PC-9 (cell line): ENCODE data around the gene GRIFIN. TPM values are rescaled to one million over a fixed set of nuclear protein-coding genes. Genes with fewer than 3 reads are reported as not detected.

ENCODE experiments used
- BruUV-seq: library from RNA; stranded (reverse); fragments of 400-500 nt; replicated peaks from 2 replicates; lab custom pipeline; 2021; lab: Mats Ljungman, UMichigan
- CTCF ChIA-PET: fragments of 300-600 bp; sonication (Branson Sonifier 250); formaldehyde crosslinking; loops from one replicate; lab custom pipeline; 2022; ENCODE audit warnings: antibody characterized with exemption; lab: Charles Lee
- POLR2A ChIA-PET: fragments of 300-600 bp; sonication (Branson Sonifier 250); formaldehyde crosslinking; loops from one replicate; lab custom pipeline; 2022; ENCODE audit warnings: antibody characterized with exemption; ENCODE audit not compliant: unreplicated experiment; lab: Charles Lee
- DNase-seq, 2 experiments: peaks; one replicate each; pipeline versions ENCODE4 v3.0.0 to v3.0.0-alpha.2; 2015 to 2022; ENCODE audit warnings: mixed read lengths in 1 of 2
- H2AFZ ChIP-seq: fragments of 200-600 bp; sonication (generic); 2 replicates; pipeline ENCODE4 v1.8.1; 2017; ENCODE audit warnings: antibody characterized with exemption
- H3F3A ChIP-seq: fragments of 200-600 bp; sonication (generic); 2 replicates; pipeline ENCODE4 v1.8.1; 2017; ENCODE audit warnings: antibody characterized with exemption, mild to moderate bottlenecking, low read depth; ENCODE audit not compliant: insufficient read depth
- H3K27ac ChIP-seq: fragments of 200-600 bp; sonication (generic); 2 replicates; pipeline ENCODE4 v1.6.1; 2016; ENCODE audit warnings: mixed run types
- H3K27me3 ChIP-seq: fragments of 200-600 bp; sonication (generic); 2 replicates; pipeline ENCODE4 v1.6.1; 2016; ENCODE audit warnings: low read depth, mixed run types; ENCODE audit not compliant: insufficient read depth
- H3K36me3 ChIP-seq: fragments of 200-600 bp; sonication (generic); 2 replicates; pipeline ENCODE4 v1.6.1; 2016; ENCODE audit warnings: low read depth, mixed run types
- H3K4me1 ChIP-seq: fragments of 200-600 bp; sonication (generic); replicated peaks from 2 replicates; pipeline ENCODE4 v1.6.1; 2016; ENCODE audit warnings: mixed run types; ENCODE audit not compliant: insufficient read depth
- H3K4me2 ChIP-seq: fragments of 200-600 bp; sonication (generic); 2 replicates; pipeline ENCODE4 v1.6.1; 2017; ENCODE audit warnings: mixed run types
- H3K4me3 ChIP-seq: fragments of 200-600 bp; sonication (generic); 2 replicates; pipeline ENCODE4 v1.6.1; 2016; ENCODE audit warnings: mixed run types
- H3K79me2 ChIP-seq: fragments of 200-600 bp; sonication (generic); 2 replicates; pipeline ENCODE4 v1.6.1; 2017; ENCODE audit warnings: low read depth, mixed run types
- H3K9me2 ChIP-seq: fragments of 200-600 bp; sonication (generic); 2 replicates; pipeline ENCODE4 v1.8.1; 2017; ENCODE audit warnings: mild to moderate bottlenecking; ENCODE audit not compliant: insufficient read depth
- H3K9me3 ChIP-seq: fragments of 200-600 bp; sonication (generic); 2 replicates; pipeline ENCODE4 v1.8.1; 2016; ENCODE audit warnings: low read depth; ENCODE audit not compliant: insufficient read depth
- H4K20me1 ChIP-seq: fragments of 200-600 bp; sonication (generic); 2 replicates; pipeline ENCODE4 v1.8.1; 2017; ENCODE audit not compliant: insufficient read depth
- EZH2 ChIP-seq: fragments of 200-600 bp; sonication (generic); IDR thresholded peaks from 2 replicates; pipeline ENCODE4 v1.8.0; 2017; ENCODE audit warnings: antibody characterized with exemption, low read depth
- intact Hi-C: fragments of 100-400 bp; cut with micrococcal nuclease; formaldehyde crosslinking; loops from one replicate; pipeline ENCODE4 v1.10.0; 2022; ENCODE audit not compliant: unreplicated experiment
- total RNA-seq: library from RNA; stranded (reverse); gene quantifications from 2 replicates; pipeline ENCODE4 v1.2.3, GENCODE V29; 2021
- TF ChIP-seq, protein P1 (sequence below): fragments of 200-600 bp; sonication (generic); conservative IDR thresholded peaks from 2 replicates; pipeline ENCODE4 v1.6.1; 2017; ENCODE audit warnings: mixed run types, antibody characterized with exemption, mild to moderate bottlenecking, moderate library complexity

The GRIFIN gene
- total RNA-seq, 1 experiment from 2014 or later = not detected

DNA sequence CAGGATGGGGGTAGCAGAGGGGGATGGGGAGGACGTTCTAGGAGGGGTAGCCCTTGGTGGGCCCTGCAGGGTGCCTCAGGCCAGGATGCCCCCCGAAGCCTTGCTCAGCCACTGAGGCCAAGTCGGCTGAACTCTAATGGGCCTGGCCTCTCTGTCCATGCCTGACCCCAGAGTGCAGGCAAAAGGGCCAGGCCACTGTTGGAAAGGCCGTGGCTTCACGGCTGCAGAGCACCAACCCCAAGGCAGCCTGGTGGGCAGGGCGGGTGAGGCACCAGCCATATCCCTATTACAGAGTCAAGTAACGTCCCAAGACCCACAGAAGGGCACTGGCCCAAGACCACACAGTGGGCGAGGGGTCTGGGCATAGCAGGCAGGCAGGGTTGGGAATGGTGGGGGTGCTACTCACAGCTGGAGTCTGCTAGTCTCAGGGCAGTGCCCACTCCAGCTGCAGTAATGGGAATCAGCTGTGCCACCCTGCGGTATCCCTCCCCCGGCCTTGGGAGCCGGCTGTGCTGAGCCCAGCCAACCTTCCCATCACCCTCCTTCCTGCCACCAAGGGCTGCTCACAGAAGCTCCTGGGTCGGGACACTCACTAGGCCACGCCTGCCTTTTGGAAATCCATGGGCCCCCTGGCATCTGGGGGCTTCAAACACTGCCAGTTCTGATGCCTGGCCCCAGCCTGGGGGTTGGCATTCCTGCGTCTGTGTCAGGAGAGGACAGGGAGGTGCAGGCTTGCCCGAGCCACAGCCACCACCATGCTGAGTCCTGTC, 39.4 kb upstream of the GRIFIN start:
- H3F3A ChIP-seq = peaks cover 3% of the 10 kb centered on the region; the same call in 1 of the 2 replicates
- TF ChIP-seq, protein P1, sequence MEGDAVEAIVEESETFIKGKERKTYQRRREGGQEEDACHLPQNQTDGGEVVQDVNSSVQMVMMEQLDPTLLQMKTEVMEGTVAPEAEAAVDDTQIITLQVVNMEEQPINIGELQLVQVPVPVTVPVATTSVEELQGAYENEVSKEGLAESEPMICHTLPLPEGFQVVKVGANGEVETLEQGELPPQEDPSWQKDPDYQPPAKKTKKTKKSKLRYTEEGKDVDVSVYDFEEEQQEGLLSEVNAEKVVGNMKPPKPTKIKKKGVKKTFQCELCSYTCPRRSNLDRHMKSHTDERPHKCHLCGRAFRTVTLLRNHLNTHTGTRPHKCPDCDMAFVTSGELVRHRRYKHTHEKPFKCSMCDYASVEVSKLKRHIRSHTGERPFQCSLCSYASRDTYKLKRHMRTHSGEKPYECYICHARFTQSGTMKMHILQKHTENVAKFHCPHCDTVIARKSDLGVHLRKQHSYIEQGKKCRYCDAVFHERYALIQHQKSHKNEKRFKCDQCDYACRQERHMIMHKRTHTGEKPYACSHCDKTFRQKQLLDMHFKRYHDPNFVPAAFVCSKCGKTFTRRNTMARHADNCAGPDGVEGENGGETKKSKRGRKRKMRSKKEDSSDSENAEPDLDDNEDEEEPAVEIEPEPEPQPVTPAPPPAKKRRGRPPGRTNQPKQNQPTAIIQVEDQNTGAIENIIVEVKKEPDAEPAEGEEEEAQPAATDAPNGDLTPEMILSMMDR = no peak
- TF ChIP-seq EZH2 = no peak
- H3K9me2 ChIP-seq = no peaks in the 10 kb centered on the region
- no peak overlapping the region for H2AFZ ChIP-seq
- H3K27me3 ChIP-seq = peaks cover 9% of the 10 kb centered on the region; the same call in 1 of the 2 replicates
- BruUV-seq = no TSS peak
- no peak overlapping the region for H3K4me3 ChIP-seq
- H4K20me1 ChIP-seq = no peaks in the 10 kb centered on the region
- no peak overlapping the region for H3K4me2 ChIP-seq
- no peaks in the 10 kb centered on the region for H3K9me3 ChIP-seq
- no peak overlapping the region for H3K27ac ChIP-seq
- intact Hi-C loops = no loop called here
- ChIA-PET CTCF (no interaction called here), POLR2A (no interaction called here)
- no peak for DNase-seq
- H3K36me3 ChIP-seq = no peaks in the 10 kb centered on the region
- H3K79me2 ChIP-seq = peaks cover 2% of the 10 kb centered on the region; the same call in 1 of the 2 replicates
- H3K4me1 ChIP-seq = peaks cover 21% of the 10 kb centered on the region

GRCh38 chr7:2514473-2515423, 38.5 kb upstream of the GRIFIN start:
- CTCF ChIA-PET = no interaction called here
- H3K4me3 ChIP-seq = no peak overlapping the region
- no peaks in the 10 kb centered on the region for H4K20me1 ChIP-seq
- BruUV-seq = no TSS peak
- 0 out of 2 replicates have a peak, but pooled peaks cover 3% of the 10 kb centered on the region for H3F3A ChIP-seq
- H3K27ac ChIP-seq = no peak overlapping the region
- H3K9me2 ChIP-seq = no peaks in the 10 kb centered on the region
- POLR2A ChIA-PET = no interaction called here
- H3K36me3 ChIP-seq = no peaks in the 10 kb centered on the region
- TF ChIP-seq EZH2 = no peak
- TF ChIP-seq, protein P1 = no peak
- no peak overlapping the region for H2AFZ ChIP-seq
- intact Hi-C loops = no loop called here
- H3K27me3 ChIP-seq = peaks cover 9% of the 10 kb centered on the region; the same call in 1 of the 2 replicates
- H3K79me2 ChIP-seq = no peaks in the 10 kb centered on the region
- no peak overlapping the region for H3K4me2 ChIP-seq
- no peak for DNase-seq
- H3K4me1 ChIP-seq = peaks cover 15% of the 10 kb centered on the region
- no peaks in the 10 kb centered on the region for H3K9me3 ChIP-seq

- peaks cover 13% of the 10 kb centered on the region for H3F3A ChIP-seq
- H3K4me2 ChIP-seq = no peak overlapping the region
- no peaks in the 10 kb centered on the region for H3K9me3 ChIP-seq
- no peaks in the 10 kb centered on the region for H3K36me3 ChIP-seq
- H4K20me1 ChIP-seq = no peaks in the 10 kb centered on the region
- H3K79me2 ChIP-seq = no peaks in the 10 kb centered on the region
- H3K4me1 ChIP-seq = peaks cover 21% of the 10 kb centered on the region
- TF ChIP-seq EZH2 = no peak
- TF ChIP-seq, protein P1 = no peak
- H3K4me3 ChIP-seq = no peak overlapping the region
- no TSS peak for BruUV-seq
- intact Hi-C loops = no loop called here
- CTCF ChIA-PET = no interaction called here
- H3K27ac ChIP-seq = no peak overlapping the region
- H3K9me2 ChIP-seq = no peaks in the 10 kb centered on the region
- no peak for DNase-seq
- H3K27me3 ChIP-seq = peaks cover 9% of the 10 kb centered on the region; the same call in 1 of the 2 replicates
- no peak overlapping the region for H2AFZ ChIP-seq
- POLR2A ChIA-PET = no interaction called here
These were observed 37.5 kb upstream of the GRIFIN start for GRCh38 chr7:2513702-2514101.
